ENCODE measurements around the gene TRIM43. TPM values are rescaled to one million over a fixed set of nuclear protein-coding genes. Genes with fewer than 3 reads are reported as not detected.
"Not testable (repeated sequence)": the region's sequence is repeated elsewhere in the genome, so short reads cannot be mapped to it uniquely, and the experiment has no call there.

Gene TRIM43
- polyA plus RNA-seq, 3 donors: not detected

- no CpG with 5 or more reads among the region's 2 CpGs for WGBS, 3 donors
- not testable (repeated sequence) for H3K27ac ChIP-seq (ENCODE audit: low read depth, low read length)
Observed at GRCh38 chr2:95633626-95634259, 41.9 kb downstream of the TRIM43 start.

DNA sequence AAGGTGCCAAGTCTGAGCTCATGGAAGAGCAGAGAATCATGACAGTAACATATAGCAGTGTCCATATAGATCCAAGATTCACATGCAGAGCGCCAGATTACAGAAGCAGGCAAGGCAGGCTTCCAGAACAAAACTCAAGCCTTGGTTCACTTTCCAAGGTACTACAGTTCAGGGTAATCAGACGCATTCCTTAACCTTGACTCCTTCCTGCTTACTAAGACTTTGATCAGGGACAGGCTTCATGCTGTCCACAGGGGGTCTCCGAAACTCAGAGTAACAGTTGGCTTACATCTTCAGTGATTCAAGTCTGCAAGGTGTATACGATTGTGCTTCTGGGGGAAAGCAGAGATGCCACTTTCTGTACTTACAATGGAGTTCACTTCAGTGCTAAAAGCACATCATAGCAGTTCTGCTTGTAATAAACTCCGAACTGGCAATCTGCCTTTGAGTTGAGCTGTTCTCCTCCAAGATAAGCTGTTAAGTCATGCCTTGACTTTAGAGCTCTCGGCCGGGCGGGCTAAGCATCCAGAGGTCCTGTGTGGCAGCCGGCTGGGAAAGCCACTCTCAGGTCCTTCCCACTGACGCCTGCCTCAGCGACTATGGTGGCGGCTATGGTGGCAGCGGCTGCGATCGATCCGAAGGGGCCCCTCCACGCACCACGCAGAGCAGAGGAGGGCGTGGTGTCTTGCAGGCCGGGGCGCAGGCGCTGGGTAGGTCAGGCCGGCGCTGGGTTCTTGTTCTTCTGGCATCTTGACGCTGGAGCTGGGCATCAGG, 48.9 kb downstream of the TRIM43 start:
- 37 to 83% (median 63%) methylated on average over 2 of the region's 25 CpGs for WGBS, 3 donors
- not testable (repeated sequence) for H3K27ac ChIP-seq (ENCODE audit: low read depth, low read length)

DNA sequence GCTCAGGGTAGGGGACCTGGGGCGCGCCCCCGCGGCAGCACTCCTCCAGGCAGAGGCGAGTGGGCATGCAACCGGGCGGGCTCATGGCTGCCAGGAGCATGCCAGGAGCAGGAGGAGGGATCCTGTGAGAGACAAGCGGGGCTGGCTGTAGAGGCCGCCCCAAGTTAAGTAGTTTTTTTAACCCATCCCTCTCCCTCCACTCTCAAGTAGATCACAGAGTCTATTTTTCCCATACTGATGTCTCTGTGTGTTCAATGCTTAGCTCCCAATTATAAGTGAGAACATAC, 49.4 kb downstream of the TRIM43 start:
- WGBS, 3 donors: no CpG with 5 or more reads among the region's 9 CpGs

GRCh38 chr2:95641787-95642186, 50.0 kb downstream of the TRIM43 start:
- 50 to 68% methylated on average over 1 to 2 of the region's 2 CpGs; no CpG with 5 or more reads in 1 of the 3 donors for WGBS, 3 donors
- not testable (repeated sequence) for H3K27ac ChIP-seq (ENCODE audit: low read depth, low read length)

More for the DNA sequence above, 49.4 kb downstream of the TRIM43 start:
- H3K27ac ChIP-seq (ENCODE audit: low read depth, low read length): not testable (repeated sequence)

- 91 to 100% (median 92%) methylated on average over 1 to 2 of the region's 2 CpGs for WGBS, 3 donors
- not testable (repeated sequence) for H3K27ac ChIP-seq (ENCODE audit: low read depth, low read length)
Observed at GRCh38 chr2:95642360-95642759, 50.6 kb downstream of the TRIM43 start.

- WGBS, 3 donors: 72 to 77% (median 77%) methylated on average over 1 of the region's 4 CpGs
- not testable (repeated sequence) for H3K27ac ChIP-seq (ENCODE audit: low read depth, low read length)
Observed at GRCh38 chr2:95642951-95643350, 51.1 kb downstream of the TRIM43 start.

DNA sequence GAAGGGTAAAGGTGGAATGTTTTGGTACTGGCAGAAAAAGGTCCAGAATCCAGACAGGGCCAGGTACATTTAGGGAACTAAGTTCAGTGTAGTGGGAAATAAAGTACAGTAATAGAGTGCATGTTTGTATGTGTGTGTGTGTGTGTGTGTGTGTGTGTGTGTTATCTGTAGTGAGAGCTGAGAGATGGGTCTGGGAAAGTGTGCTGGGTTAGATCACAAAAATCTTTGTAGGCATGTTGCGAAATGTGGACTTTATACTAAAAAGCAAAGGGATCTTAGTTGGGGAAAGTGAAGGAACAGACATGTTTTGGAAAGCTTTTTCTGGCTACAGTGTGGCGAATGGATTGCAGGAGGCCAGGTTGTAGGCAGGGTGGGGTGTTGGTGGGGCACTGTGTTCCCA, 53.5 kb downstream of the TRIM43 start:
- WGBS, 3 donors: no CpG with 5 or more reads among the region's 2 CpGs
- not testable (repeated sequence) for H3K27ac ChIP-seq (ENCODE audit: low read depth, low read length)

- H3K27ac ChIP-seq (ENCODE audit: low read depth, low read length): not testable (repeated sequence)
- WGBS, 3 donors: no CpG with 5 or more reads among the region's 8 CpGs
Observed at GRCh38 chr2:95646274-95646994, 54.6 kb downstream of the TRIM43 start.

- H3K27ac ChIP-seq (ENCODE audit: low read depth, low read length): not testable (repeated sequence)
- 35 to 66% (median 36%) methylated on average over 10 to 14 of the region's 29 CpGs for WGBS, 3 donors
Observed at GRCh38 chr2:95648894-95649544, 57.2 kb downstream of the TRIM43 start.

Other genes starting within 250 kb of the TRIM43 start
- 10 to 100 TPM; 20.8 to 34.6 (median 26.7) TPM for gene FAHD2A, start 189.3 kb upstream of the TRIM43 start, polyA plus RNA-seq
- not detected for gene TRIM43B, start 107.2 kb upstream of the TRIM43 start, polyA plus RNA-seq

All from adipose tissue (tissue), 3 donors.